ENCODE data around the gene LAMTOR4.
"Not testable (repeated sequence)": the region's sequence is repeated elsewhere in the genome, so short reads cannot be mapped to it uniquely, and the experiment has no call there.

Gene LAMTOR4

GRCh38 chr7:100173806-100174495 is 25.2 kb downstream of the LAMTOR4 start:
- DNase-seq: no peak

- DNase-seq: no peak
These were observed 25.9 kb downstream of the LAMTOR4 start for GRCh38 chr7:100174582-100174981.

GRCh38 chr7:100175296-100175935 is 26.7 kb downstream of the LAMTOR4 start:
- DNase-seq: no peak

- DNase-seq: no peak
These were observed 27.7 kb downstream of the LAMTOR4 start for GRCh38 chr7:100176096-100177044.

GRCh38 chr7:100177045-100178001 is 28.6 kb downstream of the LAMTOR4 start, which contains the start of the genes GPC2 and STAG3:
TSS of gene GPC2 (minus strand) at chr7:100177381. CDS start at chr7:100177199, 182 bp downstream.
TSS of gene STAG3 (plus strand) at chr7:100177918. CDS start at chr7:100180557, 2,639 bp downstream.
- peak; percentile 93 for DNase-seq

- DNase-seq: not testable (repeated sequence)
These were observed 31.4 kb downstream of the LAMTOR4 start for GRCh38 chr7:100180084-100180483.

GRCh38 chr7:100182616-100183015 is 33.9 kb downstream of the LAMTOR4 start:
- DNase-seq: not testable (repeated sequence)

- DNase-seq: not testable (repeated sequence)
These were observed 34.4 kb downstream of the LAMTOR4 start for GRCh38 chr7:100183090-100183489.

- DNase-seq: no peak
These were observed 37.0 kb downstream of the LAMTOR4 start for GRCh38 chr7:100185726-100186125.

- no peak for DNase-seq
These were observed 40.3 kb downstream of the LAMTOR4 start for GRCh38 chr7:100189061-100189460.

- no peak for DNase-seq
These were observed 41.5 kb downstream of the LAMTOR4 start for GRCh38 chr7:100190048-100190711.

- DNase-seq: no peak
These were observed 43.1 kb downstream of the LAMTOR4 start for GRCh38 chr7:100191775-100192174.

GRCh38 chr7:100192281-100192862 is 43.7 kb downstream of the LAMTOR4 start:
- not testable (repeated sequence) for DNase-seq

- DNase-seq: no peak
These were observed 44.3 kb downstream of the LAMTOR4 start for GRCh38 chr7:100192969-100193368.

GRCh38 chr7:100195222-100195621 is 46.5 kb downstream of the LAMTOR4 start:
- no peak for DNase-seq

GRCh38 chr7:100195901-100196322 is 47.2 kb downstream of the LAMTOR4 start:
- DNase-seq: not testable (repeated sequence)

- DNase-seq: no peak
These were observed 49.5 kb downstream of the LAMTOR4 start for GRCh38 chr7:100198266-100198665.

- no peak for DNase-seq
These were observed 52.0 kb downstream of the LAMTOR4 start for GRCh38 chr7:100200693-100201092.

Data from GDM1 (cell line).